Neuronal stem cell (in vitro differentiated cells): ENCODE measurements around the gene TPCN2.

Source experiments
- DNase-seq: peaks from one replicate; pipeline ENCODE4 v3.0.0-alpha.2; 2013; ENCODE audit warnings: low spot score
- H2AFZ ChIP-seq: one replicate; pipeline ENCODE4 v1.6.1; 2013; ENCODE audit warnings: mild to moderate bottlenecking, low read length, inconsistent platforms
- H2AK5ac ChIP-seq: 2 replicates; pipeline ENCODE4 v1.6.1; 2013; ENCODE audit warnings: low read depth, mild to moderate bottlenecking, inconsistent platforms, low read length, moderate library complexity, mixed read lengths
- H2BK120ac ChIP-seq: 2 replicates; pipeline ENCODE4 v1.6.1; 2013; ENCODE audit warnings: low read depth, mild to moderate bottlenecking, inconsistent platforms, low read length, moderate library complexity, mixed read lengths
- H2BK12ac ChIP-seq: one replicate; pipeline ENCODE4 v1.6.1; 2013; ENCODE audit warnings: low read length, inconsistent platforms
- H2BK15ac ChIP-seq: 2 replicates; pipeline ENCODE4 v1.6.1; 2013; ENCODE audit warnings: mild to moderate bottlenecking, low read length, inconsistent platforms, mixed read lengths
- H2BK5ac ChIP-seq: one replicate; pipeline ENCODE4 v1.6.1; 2013; ENCODE audit warnings: inconsistent platforms, mild to moderate bottlenecking, low read length, moderate library complexity
- H3K14ac ChIP-seq: one replicate; pipeline ENCODE4 v1.6.1; 2013; ENCODE audit warnings: low read length, inconsistent platforms
- H3K18ac ChIP-seq: 2 replicates; pipeline ENCODE4 v1.6.1; 2013; ENCODE audit warnings: low read length, inconsistent platforms
- H3K23ac ChIP-seq: 2 replicates; pipeline ENCODE4 v1.6.1; 2013; ENCODE audit warnings: low read depth, mild to moderate bottlenecking, mixed read lengths, low read length, inconsistent platforms; ENCODE audit not compliant: poor library complexity
- H3K27ac ChIP-seq: replicated peaks from 3 replicates; pipeline ENCODE4 v1.5.1; 2013; ENCODE audit warnings: low read length, inconsistent platforms
- H3K27me3 ChIP-seq, 3 experiments: 2 replicates each; pipeline ENCODE4 v1.6.1; 2013; ENCODE audit warnings: low read length in 3 of 3, mild to moderate bottlenecking in 2 of 3, inconsistent platforms in 1 of 3, low read depth in 1 of 3, mixed read lengths in 1 of 3, moderate library complexity in 1 of 3; ENCODE audit not compliant: control insufficient read depth in 3 of 3, insufficient read depth in 3 of 3
- H3K36me3 ChIP-seq, 2 donors: replicated peaks in 1 of 2; 2 replicates each; pipeline ENCODE4 v1.6.1; 2013; ENCODE audit warnings: low read length in 2 of 2; ENCODE audit not compliant: control insufficient read depth in 2 of 2, insufficient read depth in 2 of 2
- H3K4ac ChIP-seq: 2 replicates; pipeline ENCODE4 v1.6.1; 2013; ENCODE audit warnings: inconsistent platforms, mild to moderate bottlenecking, low read length, moderate library complexity
- H3K4me1 ChIP-seq, 2 donors: 1 replicate in 1 of 2; 2 replicates in 1 of 2; pipeline ENCODE4 v1.6.1; 2013; ENCODE audit warnings: low read length in 2 of 2, low read depth in 1 of 2; ENCODE audit not compliant: control insufficient read depth in 2 of 2, insufficient read depth in 1 of 2
- H3K4me2 ChIP-seq: one replicate; pipeline ENCODE4 v1.6.1; 2013; ENCODE audit warnings: mild to moderate bottlenecking, low read length, inconsistent platforms; ENCODE audit not compliant: insufficient read depth, poor library complexity, severe bottlenecking
- H3K4me3 ChIP-seq, 2 donors: 2 replicates each; pipeline ENCODE4 v1.5.1; 2013; ENCODE audit warnings: low read length in 2 of 2, mild to moderate bottlenecking in 2 of 2, inconsistent platforms in 1 of 2, moderate library complexity in 1 of 2
- H3K79me1 ChIP-seq: one replicate; pipeline ENCODE4 v1.6.1; 2013; ENCODE audit warnings: low read depth, mild to moderate bottlenecking, inconsistent platforms, low read length, moderate library complexity
- H3K9ac ChIP-seq: one replicate; pipeline ENCODE4 v1.6.1; 2013; ENCODE audit warnings: mild to moderate bottlenecking, low read depth, low read length, inconsistent platforms; ENCODE audit not compliant: poor library complexity
- H3K9me3 ChIP-seq, 2 donors: replicated peaks in 1 of 2; 2 replicates each; pipeline versions ENCODE3 to v1.6.1; 2013; ENCODE audit warnings: low read length in 2 of 2, mild to moderate bottlenecking in 2 of 2, inconsistent platforms in 1 of 2, low read depth in 1 of 2, mixed read lengths in 1 of 2, moderate library complexity in 1 of 2; ENCODE audit not compliant: control insufficient read depth in 2 of 2, insufficient read depth in 1 of 2
- H4K8ac ChIP-seq: one replicate; pipeline ENCODE4 v1.6.1; 2013; ENCODE audit warnings: low read depth, mild to moderate bottlenecking, inconsistent platforms, low read length, moderate library complexity
- H4K91ac ChIP-seq: one replicate; pipeline ENCODE4 v1.6.1; 2013; ENCODE audit warnings: low read length, low read depth, mild to moderate bottlenecking, inconsistent platforms; ENCODE audit not compliant: poor library complexity
- whole genome bisulfite sequencing, 2 donors: extraction: QIAGEN DNeasy Blood & Tissue Kit; methylation state at CpG; one replicate each; pipeline ENCODE4 v1.1.7; 2013; ENCODE audit warnings: missing lambda C conversion rate in 2 of 2, mixed read lengths in 1 of 2; ENCODE audit not compliant: insufficient read length in 2 of 2, insufficient replicate concordance in 1 of 2; ENCODE audit errors: extremely low coverage in 2 of 2; 5-methylcytosine and 5-hydroxymethylcytosine counted together

TPCN2 gene

GRCh38 chr11:69173331-69173730 lies 124.6 kb downstream of the TPCN2 start:
- H2BK5ac ChIP-seq = no peak overlapping the region
- no peak overlapping the region for H4K91ac ChIP-seq
- H3K9ac ChIP-seq = no peak overlapping the region
- no peak overlapping the region for H2AK5ac ChIP-seq
- H3K4me2 ChIP-seq = no peak overlapping the region
- H3K4me1 ChIP-seq = no peaks in the 10 kb centered on the region
- no peak overlapping the region for H3K27ac ChIP-seq
- H2AFZ ChIP-seq = no peak overlapping the region
- no peak overlapping the region for H4K8ac ChIP-seq
- no peak overlapping the region for H3K4me3 ChIP-seq
- no peak overlapping the region for H2BK12ac ChIP-seq
- H2BK15ac ChIP-seq = no peak overlapping the region
- H3K14ac ChIP-seq = no peak overlapping the region
- H3K27me3 ChIP-seq = peaks cover 0 to 2% (median 0%) of the 10 kb centered on the region in 3 experiments
- H3K23ac ChIP-seq = no peak overlapping the region
- H3K4ac ChIP-seq = no peak overlapping the region
- no peak overlapping the region for H2BK120ac ChIP-seq
- no CpG with 5 or more reads among the region's 3 CpGs for WGBS, 2 donors
- no peaks in the 10 kb centered on the region for H3K79me1 ChIP-seq
- H3K9me3 ChIP-seq = peaks cover 0 to 5% of the 10 kb centered on the region in 2 donors
- no peak for DNase-seq
- H3K18ac ChIP-seq = peak overlapping the region; percentile 5
- no peaks in the 10 kb centered on the region for H3K36me3 ChIP-seq

- Histone ChIP-seq H3K18ac (peak overlapping the region; percentile 53), H3K79me1 (no peaks in the 10 kb centered on the region), H2AFZ (no peak overlapping the region), H3K23ac (no peak overlapping the region), H3K27ac (no peak overlapping the region), H3K9me3 (peaks cover 0 to 5% of the 10 kb centered on the region in 2 donors), H4K8ac (no peak overlapping the region), H3K9ac (no peak overlapping the region), H3K14ac (no peak overlapping the region), H2BK15ac (peak overlapping the region; percentile 38), H3K27me3 (no peaks in the 10 kb centered on the region), H3K4me3 (no peak overlapping the region), H3K4ac (no peak overlapping the region), H2BK5ac (no peak overlapping the region), H4K91ac (no peak overlapping the region), H2AK5ac (peak overlapping the region; percentile 70), H3K36me3 (no peaks in the 10 kb centered on the region), H3K4me2 (no peak overlapping the region), H2BK120ac (no peak overlapping the region), H2BK12ac (no peak overlapping the region), H3K4me1 (no peaks in the 10 kb centered on the region)
- WGBS, 2 donors = no CpG with 5 or more reads among the region's 8 CpGs
- no peak for DNase-seq
Observed at GRCh38 chr11:69173925-69174581, 125.3 kb downstream of the TPCN2 start.

GRCh38 chr11:69174841-69175240 lies 126.1 kb downstream of the TPCN2 start:
- no peaks in the 10 kb centered on the region for H3K79me1 ChIP-seq
- no peak overlapping the region for H2AK5ac ChIP-seq
- H3K27me3 ChIP-seq = no peaks in the 10 kb centered on the region
- no peak overlapping the region for H4K91ac ChIP-seq
- H3K14ac ChIP-seq = no peak overlapping the region
- no peak overlapping the region for H3K18ac ChIP-seq
- no peak overlapping the region for H4K8ac ChIP-seq
- no peak overlapping the region for H2BK15ac ChIP-seq
- peaks cover 0 to 2% of the 10 kb centered on the region in 2 donors for H3K4me1 ChIP-seq
- H2BK5ac ChIP-seq = no peak overlapping the region
- peaks cover 0 to 2% of the 10 kb centered on the region in 2 donors for H3K9me3 ChIP-seq
- no peak overlapping the region for H2BK120ac ChIP-seq
- no peak overlapping the region for H3K4ac ChIP-seq
- no peak overlapping the region for H2BK12ac ChIP-seq
- H3K23ac ChIP-seq = no peak overlapping the region
- DNase-seq = no peak
- H3K36me3 ChIP-seq = no peaks in the 10 kb centered on the region
- no peak overlapping the region for H3K27ac ChIP-seq
- H3K4me3 ChIP-seq = no peak overlapping the region
- no peak overlapping the region for H2AFZ ChIP-seq
- WGBS, 2 donors = no CpG with 5 or more reads among the region's 2 CpGs
- H3K4me2 ChIP-seq = no peak overlapping the region
- no peak overlapping the region for H3K9ac ChIP-seq

- Histone ChIP-seq H3K79me1 (no peaks in the 10 kb centered on the region), H2AFZ (no peak overlapping the region), H2BK15ac (peak overlapping the region; percentile 69), H3K4me2 (no peak overlapping the region), H3K27ac (no peak overlapping the region), H3K4ac (peak overlapping the region; percentile 28), H3K23ac (peak overlapping the region; percentile 39), H3K36me3 (no peaks in the 10 kb centered on the region), H3K9ac (no peak overlapping the region), H3K14ac (no peak overlapping the region), H3K4me1 (peaks cover 0 to 2% of the 10 kb centered on the region in 2 donors), H4K91ac (no peak overlapping the region), H4K8ac (no peak overlapping the region), H3K4me3 (no peak overlapping the region), H2AK5ac (no peak overlapping the region), H3K18ac (peak overlapping the region; percentile 82), H3K9me3 (peaks cover 0 to 2% of the 10 kb centered on the region in 2 donors), H2BK12ac (no peak overlapping the region), H3K27me3 (no peaks in the 10 kb centered on the region), H2BK5ac (peak overlapping the region; percentile 55), H2BK120ac (no peak overlapping the region)
- no peak for DNase-seq
- no CpG with 5 or more reads among the region's 9 CpGs for WGBS, 2 donors
Observed at GRCh38 chr11:69178819-69179482, 130.2 kb downstream of the TPCN2 start.
